Measurements from ENCODE around the gene BNIP3.
"Not testable (repeated sequence)": the region's sequence is repeated elsewhere in the genome, so short reads cannot be mapped to it uniquely, and the experiment has no call there.

BNIP3 gene

GRCh38 chr10:132001238-132001972 is 19.7 kb upstream of the BNIP3 start:
- DNase-seq, result no peak

- no peak for DNase-seq
Observed at GRCh38 chr10:131998845-131999681, 17.3 kb upstream of the BNIP3 start.

- no peak for DNase-seq
Observed at GRCh38 chr10:131998050-131998844, 16.5 kb upstream of the BNIP3 start.

- DNase-seq, result no peak
Observed at GRCh38 chr10:131997366-131998049, 15.8 kb upstream of the BNIP3 start.

- DNase-seq, result no peak
Observed at GRCh38 chr10:131996466-131997365, 15.0 kb upstream of the BNIP3 start.

- no peak for DNase-seq
Observed at GRCh38 chr10:131994435-131994834, 12.7 kb upstream of the BNIP3 start.

GRCh38 chr10:131993275-131993674 is 11.6 kb upstream of the BNIP3 start:
- no peak for DNase-seq

GRCh38 chr10:131991726-131992125 is 10.0 kb upstream of the BNIP3 start:
- DNase-seq, result no peak

GRCh38 chr10:131987786-131988185 is 6.1 kb upstream of the BNIP3 start:
- DNase-seq, result not testable (repeated sequence)

- DNase-seq, result not testable (repeated sequence)
Observed at GRCh38 chr10:131987301-131987700, 5.6 kb upstream of the BNIP3 start.

- DNase-seq, result not testable (repeated sequence)
Observed at GRCh38 chr10:131986851-131987250, 5.1 kb upstream of the BNIP3 start.

GRCh38 chr10:131983780-131984179 is 2.1 kb upstream of the BNIP3 start:
- no peak for DNase-seq

- DNase-seq, result no peak
Observed at GRCh38 chr10:131982796-131983195, 1.1 kb upstream of the BNIP3 start.

- DNase-seq, result no peak
Observed at GRCh38 chr10:131982185-131982756, 548 bp upstream of the BNIP3 start.

- DNase-seq, result no peak
Observed at GRCh38 chr10:131980761-131981428, 828 bp downstream of the BNIP3 start.

GRCh38 chr10:131980321-131980720 is 1.4 kb downstream of the BNIP3 start:
- DNase-seq, result no peak

GRCh38 chr10:131979821-131980270 is 1.9 kb downstream of the BNIP3 start:
- DNase-seq, result no peak

GRCh38 chr10:131979336-131979735 is 2.4 kb downstream of the BNIP3 start:
- DNase-seq, result no peak

- no peak for DNase-seq
Observed at GRCh38 chr10:131978851-131979250, 2.9 kb downstream of the BNIP3 start.

- DNase-seq, result no peak
Observed at GRCh38 chr10:131978366-131978765, 3.4 kb downstream of the BNIP3 start.
